UCSD-AML1 (cell line): ENCODE data around the gene PLD1.
"Not testable (repeated sequence)": the region's sequence is repeated elsewhere in the genome, so short reads cannot be mapped to it uniquely, and the experiment has no call there.

Experiments used
- DNase-seq: peaks from one replicate; lab custom pipeline; 2025; ENCODE audit not compliant: unreplicated experiment; lab: John Stamatoyannopoulos, UW

PLD1 gene

DNA sequence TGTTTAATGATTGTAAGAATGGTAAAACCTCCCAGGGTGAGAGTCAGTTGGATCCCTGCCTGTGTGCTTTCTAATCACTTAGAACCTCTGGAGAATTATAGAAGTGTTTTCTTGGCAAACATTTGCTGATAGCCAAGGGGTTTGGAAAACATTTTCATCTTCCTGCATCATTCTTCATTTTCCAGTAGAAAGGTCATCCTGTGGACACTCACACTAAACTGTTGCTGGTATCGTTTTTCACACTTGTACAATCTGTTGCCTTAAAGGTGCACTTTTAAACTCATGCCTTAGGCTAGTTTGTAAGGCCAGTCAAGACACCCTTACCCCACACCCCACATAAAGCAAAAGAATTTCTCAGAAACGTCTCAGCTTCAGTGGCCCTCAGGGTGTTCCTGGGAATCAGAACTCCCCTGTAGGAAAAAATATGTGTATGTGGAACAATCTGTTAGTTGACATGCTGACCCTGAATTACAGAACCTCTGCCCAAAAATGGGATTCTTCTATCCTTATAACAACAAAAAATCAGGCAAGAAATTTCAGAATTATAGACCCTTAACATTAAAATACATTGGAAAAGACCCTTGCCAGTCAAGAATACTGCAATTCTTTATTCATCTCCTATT, 5.8 kb upstream of the PLD1 start:
- DNase-seq: no peak

DNA sequence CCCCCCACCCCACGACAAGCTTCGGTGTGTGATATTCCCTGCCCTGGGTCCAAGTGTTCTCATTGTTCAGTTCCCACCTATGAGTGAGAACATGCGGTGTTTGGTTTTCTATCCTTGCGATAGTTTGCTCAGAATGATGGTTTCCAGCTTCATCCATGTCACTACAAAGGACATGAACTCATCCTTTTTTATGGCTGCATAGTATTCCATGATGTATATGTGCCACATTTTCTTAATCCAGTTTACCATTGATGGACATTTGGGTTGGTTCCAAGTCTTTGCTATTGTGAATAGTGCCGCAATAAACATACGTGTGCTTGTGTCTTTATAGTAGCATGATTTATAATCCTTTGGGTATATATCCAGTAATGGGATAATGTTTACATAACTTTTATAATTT, 4.4 kb upstream of the PLD1 start:
- DNase-seq: not testable (repeated sequence)

DNA sequence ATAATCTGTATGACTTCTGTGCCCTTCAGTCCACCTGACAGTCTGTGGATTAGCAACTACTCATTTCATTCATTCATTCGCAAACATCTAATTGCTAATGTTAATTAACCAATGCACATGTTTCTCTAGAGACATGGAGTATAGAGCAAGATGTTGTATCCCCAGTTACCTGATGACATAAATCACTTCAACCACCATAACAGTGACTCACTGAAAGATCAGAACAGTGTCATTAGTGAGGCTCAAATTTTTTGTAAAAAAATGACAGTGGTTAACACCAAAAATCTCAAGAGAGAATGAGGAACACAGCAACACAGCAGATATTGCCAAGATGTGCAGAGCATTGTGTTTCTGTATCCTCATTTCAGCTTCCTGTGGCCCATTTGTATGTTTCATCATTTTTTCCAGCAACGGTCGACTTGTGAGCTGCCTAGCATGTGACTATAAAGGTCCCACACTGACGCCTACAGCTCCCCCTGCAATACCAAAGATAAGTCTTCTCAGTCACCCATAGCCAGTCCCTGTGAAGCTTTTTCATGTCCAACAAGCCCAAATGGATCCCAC, 3.7 kb upstream of the PLD1 start:
- no peak for DNase-seq

DNA sequence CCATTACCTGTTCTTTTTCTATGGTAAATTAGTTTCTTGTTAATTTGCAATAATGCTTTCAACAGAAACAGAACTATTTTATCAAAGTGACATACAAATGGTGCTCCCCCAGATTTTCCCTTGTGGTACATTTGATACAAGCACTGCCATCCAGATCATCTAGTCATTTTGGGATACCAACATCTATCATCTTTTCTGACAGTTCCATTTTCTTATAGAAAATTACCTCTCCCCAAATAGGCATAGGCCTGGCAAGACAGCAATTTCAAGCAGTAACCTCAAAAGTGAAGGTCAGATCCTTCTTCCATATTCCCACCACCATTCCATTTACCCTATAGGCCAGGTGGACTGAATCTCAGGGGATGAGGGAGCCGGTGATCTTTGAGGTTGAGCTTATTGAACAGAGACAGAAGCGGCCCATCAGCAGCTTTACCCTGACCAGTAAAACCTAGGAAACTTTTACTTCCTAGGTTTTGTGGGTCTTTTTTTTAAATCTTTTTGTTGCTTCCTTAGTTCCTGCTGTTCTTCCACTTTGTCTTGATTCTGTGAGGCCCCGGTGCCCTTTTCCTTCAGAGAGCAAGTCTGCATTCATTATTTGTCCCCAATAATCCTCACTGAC, 3.1 kb upstream of the PLD1 start:
- DNase-seq: no peak

DNA sequence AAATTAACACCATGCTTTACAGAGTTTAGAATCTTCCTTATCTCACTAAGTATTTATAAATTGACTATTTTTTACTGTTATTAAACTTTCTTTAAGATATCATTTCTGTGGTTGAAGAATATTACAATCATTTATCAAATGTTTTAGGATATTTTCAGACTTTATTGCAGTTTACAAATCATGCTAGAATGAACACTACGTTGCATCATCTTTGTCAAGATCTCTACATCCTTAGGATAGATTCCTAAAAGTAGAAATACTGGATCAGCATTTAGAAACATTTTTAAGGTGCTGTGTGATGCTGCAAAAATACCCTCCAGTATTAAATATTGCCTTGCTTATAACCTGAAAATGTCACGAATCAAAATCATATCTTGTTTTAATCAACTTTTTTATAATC, 2.5 kb upstream of the PLD1 start:
- DNase-seq: no peak

DNA sequence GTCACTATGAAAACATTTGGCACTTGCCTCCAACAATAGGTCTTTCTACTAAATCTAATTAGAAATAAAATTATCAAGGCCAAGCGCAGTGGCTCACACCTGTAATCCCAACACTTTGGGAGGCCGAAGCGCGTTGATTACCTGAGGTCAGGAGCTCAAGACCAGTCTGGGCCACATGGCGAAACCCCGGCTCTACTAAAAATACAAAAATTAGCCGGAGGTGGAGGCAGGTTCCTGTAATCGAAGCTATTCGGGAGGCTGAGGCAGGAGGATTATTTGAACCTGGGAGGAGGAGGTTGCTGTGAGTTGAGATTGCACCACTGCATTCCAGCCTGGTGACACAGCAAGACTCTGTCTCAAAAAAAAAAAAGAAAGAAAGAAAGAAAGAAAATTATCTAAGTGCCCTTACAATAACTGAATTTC, 1.6 kb upstream of the PLD1 start:
- no peak for DNase-seq

DNA sequence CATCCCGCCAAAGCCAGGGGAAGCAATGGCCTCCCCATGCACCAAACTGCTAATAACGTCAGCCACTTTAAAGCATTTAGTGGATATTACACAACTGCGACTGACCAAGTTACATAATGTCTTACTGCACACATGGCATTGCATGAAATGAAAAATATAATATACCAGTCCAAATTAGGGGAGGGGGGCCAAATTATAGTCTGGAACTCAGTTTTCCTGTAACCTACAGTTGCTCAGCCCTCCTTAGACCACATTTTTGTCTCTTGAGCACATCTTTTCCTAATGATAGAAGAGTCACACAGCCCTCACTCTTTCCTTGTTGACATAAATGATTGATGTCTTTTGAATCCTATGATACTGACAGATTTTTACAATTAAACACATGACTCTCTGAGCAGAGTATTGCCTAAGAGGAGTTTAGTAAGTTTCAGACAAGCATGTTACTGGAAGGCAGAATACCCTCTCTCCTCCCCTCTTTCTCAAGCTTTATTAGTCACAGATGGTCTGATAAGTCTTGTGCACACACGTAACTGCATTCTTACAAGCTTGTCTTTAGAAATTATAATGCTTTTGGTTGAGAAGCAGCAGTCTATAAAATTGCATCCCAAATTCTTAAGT, 1.1 kb upstream of the PLD1 start:
- no peak for DNase-seq

DNA sequence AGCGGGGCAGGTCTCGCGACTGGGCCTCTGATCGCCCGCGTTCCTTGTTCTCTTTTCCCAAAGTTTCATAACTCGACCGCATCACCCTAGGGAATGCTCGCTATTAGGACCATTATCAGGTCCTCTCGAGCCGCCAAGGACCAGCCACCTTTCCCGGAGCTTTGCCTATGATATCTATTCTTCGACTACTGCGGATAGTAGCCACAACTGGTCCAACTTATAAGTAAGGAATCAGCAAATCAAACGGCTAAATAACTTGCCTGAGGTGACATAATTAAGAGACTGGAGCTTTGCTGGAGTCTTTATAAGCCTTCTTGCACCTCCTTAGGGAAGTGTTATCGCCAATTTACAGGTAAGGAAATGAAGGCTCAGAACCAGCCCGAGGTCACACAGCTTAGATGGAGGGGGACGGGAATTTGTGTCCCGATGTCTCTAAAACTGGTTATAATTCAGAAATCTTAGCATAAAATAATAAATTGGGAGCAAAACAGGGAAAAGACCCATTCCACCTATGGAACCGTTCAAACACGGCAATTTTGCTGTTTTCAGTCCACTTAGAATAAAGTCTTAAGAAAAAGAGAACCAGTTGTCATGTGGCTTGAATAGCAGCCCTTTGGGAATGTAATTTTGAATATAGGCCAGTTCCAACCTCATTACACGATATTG, 479 bp upstream of the PLD1 start:
- DNase-seq: no peak

DNA sequence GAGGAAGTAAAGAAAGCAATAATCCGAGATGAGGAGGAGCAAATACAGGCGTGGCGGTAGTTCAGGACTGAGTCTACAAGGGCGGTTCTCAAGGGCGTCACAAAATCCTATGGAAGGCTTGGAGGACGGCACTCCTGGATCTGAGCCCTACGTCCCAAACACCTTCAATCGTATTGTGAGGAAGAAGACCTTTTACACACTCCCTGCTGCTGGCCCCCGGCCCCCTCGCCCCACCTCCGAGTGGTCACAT, 747 bp downstream of the PLD1 start:
- no peak for DNase-seq

DNA sequence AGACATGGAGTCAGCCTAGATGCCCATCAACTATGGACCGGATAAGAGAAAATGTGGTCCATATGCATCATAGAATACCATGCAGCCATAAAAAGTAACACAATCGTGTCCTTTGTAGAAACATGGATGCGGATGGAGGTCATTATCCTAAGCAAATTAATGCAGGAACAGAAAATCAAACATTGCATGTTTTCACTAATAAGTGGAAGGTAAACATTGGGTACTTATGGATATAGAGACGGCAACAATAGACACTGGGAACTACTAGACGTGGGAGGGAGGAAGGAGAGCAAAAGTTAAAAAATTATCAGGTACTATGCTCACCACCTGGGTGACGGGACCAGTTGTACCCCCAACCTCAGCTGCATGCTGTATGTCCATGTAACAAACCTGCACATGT, 2.5 kb downstream of the PLD1 start:
- DNase-seq: no peak

DNA sequence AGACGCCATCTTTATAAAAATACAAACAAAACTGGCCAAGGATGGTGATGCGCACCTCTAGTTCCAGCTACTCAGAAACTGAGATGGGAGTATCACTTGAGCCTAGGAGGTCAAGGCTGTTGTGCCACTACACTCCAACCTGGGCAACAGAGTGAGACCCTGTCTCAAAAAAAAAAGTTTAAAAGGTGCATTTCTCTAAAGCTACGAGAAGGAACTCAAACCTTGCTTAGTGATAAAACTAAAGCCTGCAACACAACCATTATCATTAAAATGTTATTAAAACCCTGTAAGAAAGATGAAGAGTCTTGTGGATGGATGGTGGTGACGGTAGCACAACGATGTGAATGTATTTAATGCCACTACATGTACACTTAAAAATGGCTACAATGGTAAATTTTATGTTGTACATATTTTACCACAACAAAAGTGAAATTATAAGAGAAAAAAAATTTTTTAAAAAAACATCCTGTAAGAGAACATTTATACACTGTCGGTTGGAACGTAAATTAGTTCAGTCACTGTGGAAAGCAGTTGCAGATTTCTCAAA, 3.1 kb downstream of the PLD1 start:
- no peak for DNase-seq

DNA sequence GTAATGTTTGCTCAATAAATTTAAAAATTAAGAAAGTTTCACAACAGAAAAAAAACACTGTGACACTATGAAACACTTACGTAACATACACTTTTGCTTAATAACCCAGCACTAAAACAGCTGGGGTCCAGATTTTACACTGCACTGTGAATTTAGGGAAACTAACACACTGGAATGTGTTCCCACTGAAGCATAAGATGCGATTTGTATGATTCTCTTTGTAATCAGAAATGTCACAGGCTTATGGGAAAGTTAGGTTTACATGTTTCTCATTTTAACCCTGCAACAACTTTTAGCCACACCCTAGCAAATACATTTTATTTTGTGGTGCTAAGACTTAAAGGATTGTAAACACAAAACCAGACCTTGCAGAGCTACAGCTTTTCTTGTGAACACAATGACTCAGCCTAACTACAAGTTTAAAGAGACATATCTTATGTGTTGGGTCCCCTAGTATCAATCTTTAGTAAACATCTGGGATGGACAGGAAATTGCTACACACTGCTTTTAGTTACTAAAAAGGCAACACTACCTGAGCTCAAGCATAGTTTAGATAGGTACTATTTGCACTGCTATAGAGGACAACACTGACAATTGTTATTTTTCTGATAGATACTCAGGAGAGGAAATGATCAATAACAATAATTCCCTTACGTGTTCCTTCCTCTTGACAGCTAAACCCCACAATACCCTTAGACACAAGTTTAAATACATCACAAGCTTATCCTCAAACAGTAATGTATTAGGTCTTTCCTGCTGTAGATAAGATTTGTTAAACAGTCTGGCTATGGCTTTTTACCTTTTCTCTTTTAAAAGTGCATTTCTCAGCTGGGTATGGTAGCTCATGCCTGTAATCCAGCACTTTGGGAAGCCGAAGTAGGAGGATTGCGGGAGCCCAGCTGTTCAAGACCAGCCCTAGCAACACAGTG, 3.8 kb downstream of the PLD1 start:
- DNase-seq: no peak

DNA sequence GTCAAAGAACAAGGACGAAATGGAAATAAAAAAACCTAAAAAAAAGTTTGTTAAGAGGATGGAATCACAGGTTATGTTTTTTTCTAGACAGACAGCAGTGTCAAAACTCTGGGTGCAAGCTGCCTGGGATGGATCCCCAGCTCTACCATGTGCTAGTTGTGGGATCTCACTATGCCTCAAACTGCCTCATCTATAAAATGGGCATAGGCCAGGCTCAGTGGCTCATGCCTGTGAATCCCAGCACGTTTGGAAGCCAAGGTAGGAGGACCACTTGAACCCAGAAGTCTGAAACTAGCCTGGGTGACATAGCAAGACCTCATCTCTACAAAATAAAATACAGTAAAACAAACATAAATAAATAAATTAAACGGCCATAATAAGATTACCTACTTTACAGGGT, 4.6 kb downstream of the PLD1 start:
- no peak for DNase-seq

DNA sequence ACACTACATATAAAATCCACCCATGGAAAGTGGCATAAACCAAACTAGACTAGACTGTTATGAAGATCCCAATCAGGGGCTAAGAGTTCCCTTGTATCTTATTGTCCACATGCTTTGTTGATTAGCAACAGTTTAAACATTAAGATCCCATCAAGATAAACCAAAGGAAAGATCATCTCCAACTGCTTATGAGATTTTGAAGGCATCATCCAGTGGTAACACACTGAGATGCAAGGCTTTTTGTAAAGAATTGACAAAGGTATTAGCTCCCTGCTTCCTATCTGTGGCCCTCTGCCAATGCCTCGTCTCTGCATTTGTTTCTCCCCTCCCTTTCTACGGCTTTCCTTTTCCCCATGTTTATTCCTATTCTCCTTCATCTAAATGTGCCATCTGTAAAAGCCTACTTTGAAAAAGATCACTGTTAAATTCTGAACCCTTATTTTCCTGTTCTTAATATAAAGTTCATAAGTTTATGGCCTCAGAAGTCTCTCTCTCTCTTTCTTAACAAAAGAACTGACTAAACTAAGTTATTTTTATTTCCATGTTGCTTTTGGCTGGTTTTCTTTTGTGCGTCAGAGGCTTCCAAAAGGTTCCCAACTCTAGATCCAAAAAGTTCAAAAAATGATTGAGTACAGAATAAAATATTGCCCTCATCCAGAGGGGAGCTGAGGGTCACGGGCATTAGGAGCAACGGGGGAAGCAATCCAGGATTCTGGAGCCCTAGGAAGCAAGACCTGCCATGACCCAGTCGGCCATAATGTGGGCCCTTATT, 5.5 kb downstream of the PLD1 start:
- DNase-seq: no peak

DNA sequence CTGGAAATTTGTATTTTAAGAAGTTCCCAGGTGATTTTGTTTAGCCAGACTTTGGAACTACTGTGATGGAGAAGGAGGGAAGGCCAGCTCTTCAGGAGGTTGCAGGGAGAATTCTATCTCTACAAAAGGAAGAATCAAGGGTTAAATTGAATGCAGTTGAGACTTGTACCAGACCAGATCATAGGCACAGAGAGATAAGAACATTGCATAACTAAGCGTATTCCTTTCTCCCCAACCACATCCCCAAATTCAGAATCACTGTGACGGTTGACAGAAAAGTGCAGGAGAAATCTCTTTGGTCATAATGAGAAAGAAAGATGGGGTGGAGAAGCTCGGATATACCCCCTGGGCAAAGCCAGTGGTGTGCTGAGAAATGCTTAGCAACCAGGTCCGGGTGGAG, 7.2 kb downstream of the PLD1 start:
- DNase-seq: no peak

DNA sequence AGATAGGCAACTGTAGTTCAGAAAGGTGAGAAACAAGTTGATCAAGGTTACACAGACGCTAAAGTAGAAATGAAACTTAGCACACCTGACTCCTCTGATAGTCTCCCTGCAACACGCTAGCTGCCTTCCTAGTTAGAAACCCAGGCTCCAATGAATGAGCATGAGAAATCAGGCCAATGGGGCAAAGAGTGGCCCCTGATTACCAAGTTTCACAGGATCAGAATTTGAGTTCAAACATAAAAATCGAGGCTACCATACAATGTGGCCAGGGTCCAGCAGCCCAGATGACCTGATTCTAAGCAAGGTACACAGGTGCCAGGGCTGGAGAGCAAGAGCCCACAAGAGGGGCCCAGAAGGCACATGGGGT, 7.7 kb downstream of the PLD1 start:
- DNase-seq: no peak

DNA sequence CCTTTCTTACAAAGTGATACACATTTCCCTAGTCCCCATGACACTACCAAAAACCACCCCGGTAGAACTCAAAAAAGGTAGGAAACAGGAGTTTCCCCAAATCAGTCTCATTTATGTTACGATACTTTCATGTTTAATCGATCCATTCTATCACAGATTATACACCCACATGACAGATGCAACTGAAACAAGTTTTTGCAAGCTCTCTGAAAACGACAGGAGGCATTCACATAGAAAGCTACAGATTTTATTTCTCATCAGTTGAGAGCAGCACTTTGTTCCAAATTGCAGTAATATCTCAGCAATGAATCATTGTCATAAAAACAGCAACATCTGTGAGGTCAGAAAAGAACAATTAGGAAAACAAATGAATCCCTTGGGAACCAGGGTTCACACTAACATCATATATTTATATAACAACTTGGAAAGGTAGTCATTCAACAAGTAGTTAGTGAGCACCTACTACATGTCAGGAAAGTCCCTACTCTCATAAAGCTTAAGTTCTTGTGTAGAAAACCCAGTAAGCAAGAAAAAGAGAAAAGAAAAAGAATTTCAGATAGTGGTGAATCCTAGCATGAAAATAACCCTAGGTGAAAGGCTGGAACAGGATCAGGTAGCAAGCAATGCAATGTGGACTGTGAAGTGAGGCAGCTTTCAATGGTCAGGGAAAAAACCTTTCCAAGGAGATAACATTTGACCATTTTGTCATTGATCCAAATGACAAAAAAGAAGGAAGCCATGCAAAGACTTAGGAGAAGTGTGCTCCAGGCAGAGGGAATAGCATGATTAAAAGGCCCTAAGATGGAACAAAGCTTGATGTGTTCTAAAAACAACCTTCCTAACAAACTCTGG, 8.3 kb downstream of the PLD1 start:
- no peak for DNase-seq

DNA sequence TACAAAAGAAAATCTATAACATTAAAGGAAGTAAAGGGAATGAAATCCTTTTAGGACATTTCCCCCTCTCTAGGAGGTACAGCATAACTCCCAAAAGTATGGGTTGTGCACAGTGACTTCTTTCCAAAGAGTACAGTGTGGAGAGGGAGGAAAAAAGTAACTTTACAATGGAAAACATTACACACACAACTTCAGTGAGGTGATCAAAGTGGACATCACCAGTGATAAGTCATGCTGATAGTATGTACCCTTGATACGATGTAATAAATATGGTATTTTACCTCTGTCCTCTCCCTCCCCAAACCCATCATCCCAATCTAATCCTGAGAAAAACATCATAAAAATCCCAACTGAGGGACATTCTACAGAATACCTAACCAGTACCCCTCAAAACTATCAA, 10.8 kb downstream of the PLD1 start:
- no peak for DNase-seq

DNA sequence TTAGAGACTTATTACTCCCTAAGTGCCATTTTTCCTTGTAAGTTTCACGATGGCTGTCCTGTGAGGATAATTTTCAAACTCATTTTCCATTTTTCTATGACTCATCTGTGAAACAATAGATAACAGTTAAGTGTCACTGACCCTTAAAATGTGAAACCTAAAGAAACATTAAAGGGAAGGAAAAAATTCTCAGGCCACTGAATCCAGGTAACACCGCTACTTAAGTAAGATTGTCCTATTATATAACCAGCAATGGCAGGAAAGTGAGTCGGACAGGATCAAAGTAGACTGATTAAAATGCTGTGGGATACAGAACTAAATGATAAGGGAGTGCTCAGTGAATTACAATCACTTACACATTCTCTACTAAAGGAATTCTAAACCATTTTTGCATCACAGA, 12.4 kb downstream of the PLD1 start:
- no peak for DNase-seq
